Astrocyte of the hippocampus (primary cell): ENCODE data around the gene IKBKE.

Source experiments
- DNase-seq: peaks from one replicate; pipeline ENCODE4 v3.0.0; 2011; ENCODE audit warnings: low read depth, low spot score

IKBKE gene

DNA sequence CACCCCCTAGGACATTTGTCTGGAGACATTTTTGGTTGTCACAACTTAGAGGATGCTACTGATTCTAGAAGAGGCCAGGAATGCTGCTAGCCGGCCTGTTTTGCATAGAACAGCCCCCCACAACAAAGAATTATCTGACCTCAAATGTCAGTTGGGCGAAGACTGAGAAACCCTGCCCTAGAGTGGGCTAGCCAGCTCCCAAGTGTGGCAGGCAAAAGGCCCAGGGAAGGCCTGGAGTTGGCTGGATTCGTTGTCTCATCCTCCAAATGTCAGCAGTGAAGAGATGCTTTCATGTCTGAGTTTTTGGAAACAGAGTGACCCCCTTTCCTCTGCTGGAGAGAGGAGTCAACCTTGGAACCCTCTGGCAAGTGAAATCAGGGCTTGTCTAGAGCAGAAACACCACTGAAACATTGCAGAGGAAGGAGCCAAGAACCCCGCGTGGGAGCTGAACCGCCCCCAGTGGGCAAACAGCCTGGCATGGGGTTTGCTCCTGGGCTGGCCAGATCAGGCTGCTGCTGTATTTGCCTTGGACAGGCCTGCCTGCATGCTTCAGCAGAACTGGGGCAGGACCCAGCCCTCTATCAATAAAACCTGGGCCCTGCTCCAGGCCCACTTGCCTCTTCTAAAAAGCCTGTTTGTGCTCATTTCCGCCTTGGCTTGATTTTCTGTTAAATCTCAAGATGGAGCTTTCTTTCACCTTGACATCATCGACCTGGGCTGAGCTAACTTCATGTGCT, 69.9 kb downstream of the IKBKE start:
- DNase-seq, result peak; percentile 65

DNA sequence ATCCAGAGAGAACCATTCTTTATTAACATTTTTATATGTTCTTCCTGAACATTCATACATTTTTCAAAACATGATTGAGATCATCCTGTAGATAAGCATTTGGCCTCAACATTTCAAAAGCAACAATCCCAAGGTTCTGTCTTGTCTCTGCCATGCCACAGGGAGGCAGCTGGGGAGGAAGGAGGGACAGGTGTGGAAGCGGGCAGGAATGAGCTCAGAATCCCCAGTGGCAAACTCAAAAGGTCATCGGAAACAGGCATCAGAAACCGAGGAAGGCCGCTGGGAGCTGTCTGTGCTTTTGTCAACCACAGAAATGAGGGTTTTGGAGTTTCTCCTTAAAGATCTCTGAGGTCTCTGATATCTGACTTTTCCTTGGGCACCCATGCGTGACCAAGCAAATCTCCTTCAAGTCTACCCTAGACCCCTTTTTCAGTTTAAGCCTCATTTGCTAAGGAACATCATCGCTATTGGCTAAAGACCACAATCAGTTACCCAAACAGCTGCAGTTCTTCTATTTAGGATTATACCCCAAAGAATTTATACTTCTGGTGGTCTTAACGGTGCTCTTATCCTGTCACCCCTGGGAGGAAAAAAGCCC, 71.1 kb downstream of the IKBKE start:
- DNase-seq, result no peak

DNA sequence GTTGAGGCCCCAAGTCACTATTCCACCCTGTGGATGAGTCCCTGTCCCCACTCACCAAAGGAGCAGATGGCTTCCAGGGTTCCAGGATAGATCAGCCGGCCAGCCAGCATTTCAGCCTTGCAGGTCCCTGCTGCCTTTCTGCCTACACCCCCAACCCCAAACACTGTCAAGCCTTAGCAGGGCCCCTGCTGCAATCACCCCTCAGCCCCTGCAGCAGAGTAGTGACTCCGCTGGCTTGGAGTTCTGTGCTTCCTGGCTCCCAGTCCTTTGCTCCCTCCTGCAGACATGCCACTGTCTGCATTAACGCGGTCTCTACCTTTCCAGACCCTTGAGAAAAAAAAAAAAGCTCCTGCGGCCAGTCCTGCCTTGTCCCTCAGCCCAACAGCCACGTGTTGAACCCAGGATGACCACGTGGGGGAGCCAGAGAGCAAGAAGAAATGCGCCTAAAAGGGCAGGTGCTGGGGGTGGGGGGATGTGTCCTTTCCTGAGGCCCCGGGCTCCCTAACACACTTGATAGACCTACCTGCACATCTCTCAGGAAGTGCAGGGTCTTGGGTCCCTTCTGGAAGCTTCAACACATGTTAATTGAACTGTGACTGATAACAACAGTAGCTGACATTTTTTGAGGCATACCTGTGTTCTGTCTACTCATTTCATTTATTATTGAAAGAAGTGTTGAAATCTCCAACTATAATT, 74.4 kb downstream of the IKBKE start:
- peak; percentile 75 for DNase-seq

DNA sequence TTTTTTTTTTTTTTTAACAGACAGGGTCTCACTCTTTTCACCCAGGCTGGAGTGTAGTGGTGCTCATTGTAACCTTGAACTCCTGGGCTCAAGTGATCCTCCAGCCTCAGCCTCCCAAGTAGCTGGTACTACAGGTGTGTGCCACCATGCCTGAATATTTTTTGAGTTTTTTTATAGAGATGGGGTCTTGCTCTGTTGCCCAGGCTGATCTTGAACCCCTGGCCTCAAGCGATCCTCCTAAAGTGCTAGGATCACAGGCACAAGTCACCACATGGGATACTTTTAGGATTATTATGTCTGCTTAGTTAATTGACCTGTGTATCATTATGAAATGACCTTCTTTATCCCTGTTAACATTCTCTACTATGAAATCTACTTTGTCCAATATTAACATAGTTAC, 75.1 kb downstream of the IKBKE start:
- no peak for DNase-seq
